H54 (cell line): ENCODE measurements around the gene FOXRED2.

Source experiments
- DNase-seq: peaks from one replicate; pipeline ENCODE4 v3.0.0; 2011; ENCODE audit warnings: low spot score, mixed read lengths; ENCODE audit not compliant: insufficient read length
- FAIRE-seq: peaks from 3 replicates; lab custom pipeline; 2011; peaks lifted over from hg19 to GRCh38; lab: Jason Lieb, UNC
- POLR2A ChIP-seq: IDR thresholded peaks from 2 replicates; pipeline ENCODE4 v1.6.1; 2011; ENCODE audit warnings: low read depth, mild to moderate bottlenecking, low read length

The FOXRED2 gene

DNA sequence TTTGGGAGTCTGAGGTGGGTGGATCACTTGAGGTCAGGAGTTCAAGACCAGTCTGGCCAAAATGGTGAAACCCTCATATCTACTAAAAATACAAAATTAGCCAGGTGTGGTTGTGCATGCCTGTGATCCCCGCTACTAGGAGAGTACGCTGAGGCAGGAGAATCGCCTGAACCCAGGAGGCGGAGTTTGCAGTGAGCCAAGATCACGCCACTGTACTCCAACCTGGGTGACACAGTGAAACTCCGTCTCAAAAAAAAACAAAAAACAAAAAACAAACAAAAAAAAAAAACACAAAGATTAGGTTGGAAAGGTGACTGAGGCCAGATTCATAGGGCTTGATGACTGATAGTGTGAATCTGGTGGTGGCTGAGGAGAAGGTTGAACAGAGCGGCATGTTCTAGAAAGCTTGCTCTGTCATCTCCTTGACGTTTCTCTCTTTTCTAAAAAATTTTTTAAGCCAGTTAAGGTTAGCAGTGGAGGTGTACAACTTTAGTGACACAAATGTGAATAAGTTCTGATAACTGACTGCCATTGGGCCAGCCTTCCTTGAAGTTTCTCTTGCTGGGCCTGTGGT lies 66.3 kb downstream of the FOXRED2 start:
- TF ChIP-seq POLR2A, result no peak
- DNase-seq, result no peak
- FAIRE-seq, result no peak

DNA sequence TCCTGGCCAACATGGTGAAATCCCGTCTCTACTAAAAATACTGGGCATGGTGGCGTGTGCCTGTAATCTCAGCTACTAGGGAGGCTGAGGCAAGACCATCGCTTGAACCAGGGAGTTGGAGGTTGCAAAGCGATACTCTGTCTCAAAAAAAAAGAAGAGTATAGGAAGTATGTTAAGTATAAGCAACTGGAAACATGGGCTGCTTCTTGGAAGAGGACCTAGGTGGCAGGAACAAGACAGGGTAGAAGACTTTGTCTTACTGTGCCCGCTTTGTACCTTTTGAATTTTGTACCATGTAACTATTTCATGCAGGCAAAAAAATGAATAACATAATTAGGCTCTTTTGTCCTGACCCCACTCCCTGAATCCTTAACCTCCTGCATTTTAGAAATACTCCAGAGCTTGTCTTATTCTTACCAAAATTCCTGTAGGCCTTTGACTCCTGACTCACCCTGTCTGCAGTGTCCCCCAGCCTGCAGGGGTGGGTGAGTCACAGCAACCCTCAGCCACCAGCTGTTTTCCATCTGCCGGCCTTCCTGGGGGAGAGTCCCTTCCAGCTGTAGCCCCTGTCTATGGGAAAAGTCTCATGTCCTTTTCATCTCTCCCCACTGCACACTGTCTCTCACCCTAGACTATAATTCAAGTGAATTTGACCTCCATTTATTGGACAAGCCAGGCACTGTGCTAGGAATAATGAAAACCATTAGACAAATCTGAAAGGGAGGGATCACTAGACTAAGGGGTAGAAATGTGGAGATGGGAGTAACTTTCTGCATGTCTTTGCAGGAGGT lies 67.2 kb downstream of the FOXRED2 start:
- FAIRE-seq, result peak; percentile 71
- no peak for TF ChIP-seq POLR2A
- peak; percentile 87 for DNase-seq
